HEK293 (cell line): ENCODE results near the gene CIB1.

Experiments used
- CTCF ChIA-PET: fragments of 350-600 bp; formaldehyde crosslinking; extraction: SDS; loops from one replicate; lab custom pipeline; 2021; ENCODE audit warnings: antibody characterized with exemption; lab: Yijun Ruan, JAX
- POLR2A ChIA-PET: fragments of 300-600 bp; formaldehyde crosslinking; extraction: SDS; loops from one replicate; lab custom pipeline; 2020; ENCODE audit warnings: antibody characterized with exemption, inconsistent platforms; lab: Yijun Ruan, JAX
- H3K27ac ChIP-seq: fragments of 200-500 bp; sonication (Bioruptor generic); 2 replicates; pipeline ENCODE4 v1.5.1; 2014; ENCODE audit warnings: low read depth, low read length, control low read depth, inconsistent platforms; ENCODE audit errors: extremely low read depth
- H3K36me3 ChIP-seq, 2 experiments: fragments of 200-500 bp in 1 of 2; sonication (Bioruptor generic) in 1 of 2; 1 replicate in 1 of 2; 2 replicates in 1 of 2; pipeline ENCODE4 v1.5.1; 2014 to 2017; ENCODE audit warnings: inconsistent platforms in 2 of 2, low read length in 2 of 2; ENCODE audit not compliant: control insufficient read depth in 2 of 2, insufficient read depth in 1 of 2
- H3K4me1 ChIP-seq: fragments of 200-500 bp; sonication (Bioruptor generic); 2 replicates; pipeline ENCODE4 v1.5.1; 2014; ENCODE audit warnings: mild to moderate bottlenecking, low read length, inconsistent platforms; ENCODE audit not compliant: control insufficient read depth, insufficient read depth
- H3K4me3 ChIP-seq: 2 replicates; pipeline ENCODE4 v1.5.1; 2011; ENCODE audit warnings: low read depth, mild to moderate bottlenecking, control low read depth, low read length, moderate library complexity
- H3K9me3 ChIP-seq: fragments of 200-500 bp; sonication (Bioruptor generic); 2 replicates; pipeline ENCODE4 v1.5.1; 2014; ENCODE audit warnings: low read depth, low read length, inconsistent platforms; ENCODE audit not compliant: control insufficient read depth, insufficient read depth
- MEIS1 ChIP-seq: sonication (generic); formaldehyde crosslinking; IDR thresholded peaks from 2 replicates; pipeline ENCODE4 v1.8.1; 2022; ENCODE audit warnings: missing genetic modification reagents, mild to moderate bottlenecking, borderline replicate concordance
- OSR2 ChIP-seq: fragments of 450-650 bp; formaldehyde crosslinking; IDR thresholded peaks from 2 replicates; pipeline ENCODE4 v1.5.1; 2016; ENCODE audit warnings: missing biosample characterization, missing genetic modification characterization
- PRDM6 ChIP-seq: fragments of 450-650 bp; formaldehyde crosslinking; IDR thresholded peaks from 2 replicates; pipeline ENCODE4 v1.5.1; 2017; ENCODE audit warnings: missing biosample characterization, missing genetic modification characterization
- REPIN1 ChIP-seq: fragments of 450-650 bp; formaldehyde crosslinking; IDR thresholded peaks from 2 replicates; pipeline ENCODE4 v1.5.1; 2017; ENCODE audit warnings: missing biosample characterization, missing genetic modification characterization, low read depth
- ZBTB20 ChIP-seq: fragments of 450-650 bp; formaldehyde crosslinking; IDR thresholded peaks from 2 replicates; pipeline ENCODE4 v1.5.1; 2016; ENCODE audit warnings: missing biosample characterization, missing genetic modification characterization
- ZBTB49 ChIP-seq: fragments of 450-650 bp; formaldehyde crosslinking; IDR thresholded peaks from 2 replicates; pipeline ENCODE4 v1.5.1; 2016; ENCODE audit warnings: missing biosample characterization, missing genetic modification characterization, low read depth
- ZIC2 ChIP-seq: fragments of 450-650 bp; formaldehyde crosslinking; IDR thresholded peaks from 2 replicates; pipeline ENCODE4 v1.5.1; 2016; ENCODE audit warnings: missing biosample characterization, missing genetic modification characterization
- ZNF155 ChIP-seq: fragments of 450-650 bp; formaldehyde crosslinking; IDR thresholded peaks from 2 replicates; pipeline ENCODE4 v1.5.1; 2016; ENCODE audit warnings: missing biosample characterization, missing genetic modification characterization
- ZNF266 ChIP-seq: fragments of 450-650 bp; formaldehyde crosslinking; IDR thresholded peaks from 2 replicates; pipeline ENCODE4 v1.5.1; 2016; ENCODE audit warnings: missing biosample characterization, missing genetic modification characterization, low read depth
- ZNF274 ChIP-seq, 2 experiments: fragments of 200-500 bp in 1 of 2; fragments of 450-650 bp in 1 of 2; sonication (Bioruptor generic) in 1 of 2; formaldehyde crosslinking in 1 of 2; IDR thresholded peaks; 2 replicates each; pipeline versions ENCODE4 v1.5.1 to v1.6.1; 2014 to 2016; ENCODE audit warnings: borderline replicate concordance in 1 of 2, inconsistent platforms in 1 of 2, low read length in 1 of 2, missing biosample characterization in 1 of 2, missing genetic modification characterization in 1 of 2
- ZNF302 ChIP-seq: fragments of 450-650 bp; formaldehyde crosslinking; IDR thresholded peaks from 2 replicates; pipeline ENCODE4 v1.5.1; 2016; ENCODE audit warnings: missing biosample characterization, missing genetic modification characterization, low read depth
- ZNF354C ChIP-seq: fragments of 450-650 bp; formaldehyde crosslinking; IDR thresholded peaks from 2 replicates; pipeline ENCODE4 v1.5.1; 2016; ENCODE audit warnings: missing biosample characterization, missing genetic modification characterization, low read depth, borderline replicate concordance
- ZNF366 ChIP-seq: fragments of 450-650 bp; formaldehyde crosslinking; conservative IDR thresholded peaks from 2 replicates; pipeline ENCODE4 v1.5.1; 2016; ENCODE audit warnings: missing biosample characterization, missing genetic modification characterization
- ZNF394 ChIP-seq: fragments of 450-650 bp; formaldehyde crosslinking; IDR thresholded peaks from 2 replicates; pipeline ENCODE4 v1.5.1; 2016; ENCODE audit warnings: missing biosample characterization, missing genetic modification characterization, mild to moderate bottlenecking, moderate library complexity, borderline replicate concordance
- ZNF555 ChIP-seq: fragments of 450-650 bp; formaldehyde crosslinking; conservative IDR thresholded peaks from 2 replicates; pipeline ENCODE4 v1.5.1; 2017; ENCODE audit warnings: missing biosample characterization, mild to moderate bottlenecking, missing genetic modification characterization, inconsistent platforms
- ZNF654 ChIP-seq: fragments of 450-650 bp; formaldehyde crosslinking; IDR thresholded peaks from 2 replicates; pipeline ENCODE4 v1.5.1; 2016; ENCODE audit warnings: low read depth, missing biosample characterization, missing genetic modification characterization
- ZNF701 ChIP-seq: fragments of 450-650 bp; formaldehyde crosslinking; IDR thresholded peaks from 2 replicates; pipeline ENCODE4 v1.5.1; 2016; ENCODE audit warnings: missing biosample characterization, missing genetic modification characterization
- ZNF837 ChIP-seq: fragments of 450-650 bp; formaldehyde crosslinking; IDR thresholded peaks from 2 replicates; pipeline ENCODE4 v1.5.1; 2016; ENCODE audit warnings: missing biosample characterization, missing genetic modification characterization
- ZSCAN18 ChIP-seq: fragments of 450-650 bp; formaldehyde crosslinking; IDR thresholded peaks from 2 replicates; pipeline ENCODE4 v1.5.1; 2016; ENCODE audit warnings: missing biosample characterization, missing genetic modification characterization
- ZSCAN4 ChIP-seq: fragments of 450-650 bp; formaldehyde crosslinking; IDR thresholded peaks from 2 replicates; pipeline ENCODE4 v1.5.1; 2017; ENCODE audit warnings: missing biosample characterization, missing genetic modification characterization

CIB1 gene

GRCh38 chr15:90211440-90212143 lies 22.1 kb downstream of the CIB1 start:
- no peak overlapping the region for H3K4me3 ChIP-seq
- CTCF ChIA-PET, result interaction anchor here (1.8 kb wide), 1 partner anchor 10 kb away, joined by 11 read pairs; no protein-coding TSS in a partner anchor
- POLR2A ChIA-PET, result no interaction called here

GRCh38 chr15:90211009-90211408 lies 22.7 kb downstream of the CIB1 start:
- H3K4me1 ChIP-seq, result peaks cover 12% of the 10 kb centered on the region
- POLR2A ChIA-PET, result no interaction called here
- no peak for TF ChIP-seq MEIS1 (CRISPR knock-in tag)
- TF ChIP-seq ZNF366 (tag by site-specific recombination), result no peak
- TF ChIP-seq ZNF266, result no peak
- no peak for TF ChIP-seq ZBTB20
- TF ChIP-seq ZNF155 (tag by site-specific recombination), result no peak
- no peak for TF ChIP-seq ZSCAN4
- TF ChIP-seq, all 188 proteins: peak for 0
- H3K9me3 ChIP-seq, result no peaks in the 10 kb centered on the region
- CTCF ChIA-PET, result no interaction called here
- H3K4me3 ChIP-seq, result no peak overlapping the region
- no peak overlapping the region for H3K27ac ChIP-seq
- H3K36me3 ChIP-seq, result no peaks in the 10 kb centered on the region; a peak in 1 of 3 replicates

More at GRCh38 chr15:90211440-90212143, 22.1 kb downstream of the CIB1 start:
- no peaks in the 10 kb centered on the region; a peak in 1 of 3 replicates for H3K36me3 ChIP-seq
- no peaks in the 10 kb centered on the region for H3K9me3 ChIP-seq
- peaks cover 12% of the 10 kb centered on the region for H3K4me1 ChIP-seq
- TF ChIP-seq ZIC2 (tag by site-specific recombination) (peak; percentile 30; the same call in 1 of the 2 replicates), ZNF155 (tag by site-specific recombination) (no peak), ZNF555 (tag by site-specific recombination) (no peak)
- H3K27ac ChIP-seq, result no peak overlapping the region

GRCh38 chr15:90210593-90210992 lies 23.1 kb downstream of the CIB1 start:
- H3K4me1 ChIP-seq, result peaks cover 12% of the 10 kb centered on the region
- CTCF ChIA-PET, result no interaction called here
- no peak overlapping the region for H3K4me3 ChIP-seq
- H3K36me3 ChIP-seq, result no peaks in the 10 kb centered on the region; a peak in 1 of 3 replicates
- POLR2A ChIA-PET, result no interaction called here
- no peaks in the 10 kb centered on the region for H3K9me3 ChIP-seq
- H3K27ac ChIP-seq, result no peak overlapping the region
- no peak for TF ChIP-seq ZNF837 (tag by site-specific recombination)
- TF ChIP-seq OSR2 (tag by site-specific recombination), result no peak
- no peak for TF ChIP-seq ZNF654
- TF ChIP-seq ZNF302 (tag by site-specific recombination), result no peak
- no peak for TF ChIP-seq ZNF274 (IDR thresholded peaks at IDR 0.05; ENCODE audit: low read length)
- TF ChIP-seq ZNF274 (tag by site-specific recombination; IDR thresholded peaks at IDR 0.05; ENCODE audit: borderline replicate concordance), result no peak
- TF ChIP-seq REPIN1, result no peak
- TF ChIP-seq ZNF394 (tag by site-specific recombination), result no peak
- no peak for TF ChIP-seq ZNF701 (tag by site-specific recombination)
- no peak for TF ChIP-seq ZSCAN18 (tag by site-specific recombination)
- TF ChIP-seq ZNF354C (tag by site-specific recombination), result no peak
- TF ChIP-seq PRDM6, result no peak
- no peak for TF ChIP-seq ZBTB49 (tag by site-specific recombination)
